Pons (tissue), 1 donor: ENCODE results near the gene OR10G8.
"Not testable (repeated sequence)": the region's sequence is repeated elsewhere in the genome, so short reads cannot be mapped to it uniquely, and the experiment has no call there.

Experiments used
- DNase-seq: peaks from one replicate; pipeline ENCODE4 v3.0.0-alpha.2; 2016; ENCODE audit warnings: low spot score

The OR10G8 gene

GRCh38 chr11:124026498-124026897 is at the start of gene OR10G8:
OR10G8 (plus strand) TSS chr11:124026798; CDS start chr11:124029623, 2,825 bp downstream.
- no peak for DNase-seq

- no peak for DNase-seq
These were observed 48.8 kb upstream of the OR10G8 start, which contains the start of gene OR10S1 for GRCh38 chr11:123977731-123978347. OR10S1 (minus strand) TSS chr11:123977781; CDS start chr11:123977664, 117 bp downstream.

GRCh38 chr11:123979311-123979710 is 47.3 kb upstream of the OR10G8 start:
- no peak for DNase-seq

GRCh38 chr11:123995119-123995518 is 31.5 kb upstream of the OR10G8 start, which contains the start of gene OR10G6:
OR10G6 (minus strand) TSS chr11:123995161; CDS start chr11:123995161, 0 bp downstream.
- DNase-seq = no peak

GRCh38 chr11:124012697-124013096 is 13.9 kb upstream of the OR10G8 start, which contains the start of gene OR10G4:
OR10G4 (plus strand) TSS chr11:124012997; CDS start chr11:124015575, 2,578 bp downstream.
- DNase-seq = no peak

GRCh38 chr11:124015837-124016236 is 10.8 kb upstream of the OR10G8 start:
- DNase-seq = not testable (repeated sequence)

- no peak for DNase-seq
These were observed 10.1 kb downstream of the OR10G8 start for GRCh38 chr11:124036666-124037065.

GRCh38 chr11:124039557-124039956 is 13.0 kb downstream of the OR10G8 start:
- DNase-seq = no peak

GRCh38 chr11:124041254-124041653 is 14.7 kb downstream of the OR10G8 start, which contains the start of gene OR10G7:
OR10G7 (minus strand) TSS chr11:124041325; CDS start chr11:124039001, 2,324 bp downstream.
- peak; percentile 1 for DNase-seq

- no peak for DNase-seq
These were observed 16.8 kb downstream of the OR10G8 start for GRCh38 chr11:124043420-124043819.

GRCh38 chr11:124050748-124051147 is 24.1 kb downstream of the OR10G8 start:
- no peak for DNase-seq

GRCh38 chr11:124052966-124053365 is 26.4 kb downstream of the OR10G8 start:
- no peak for DNase-seq

- no peak for DNase-seq
These were observed 42.1 kb downstream of the OR10G8 start for GRCh38 chr11:124068601-124069110.

- peak; percentile 22 for DNase-seq
These were observed 43.1 kb downstream of the OR10G8 start for GRCh38 chr11:124069429-124070401.

- peak; percentile 86 for DNase-seq
These were observed 44.5 kb downstream of the OR10G8 start for GRCh38 chr11:124070915-124071622.

- no peak for DNase-seq
These were observed 45.0 kb downstream of the OR10G8 start for GRCh38 chr11:124071623-124071948.

- DNase-seq = no peak
These were observed 45.5 kb downstream of the OR10G8 start for GRCh38 chr11:124072147-124072546.

GRCh38 chr11:124074554-124074953 is 48.0 kb downstream of the OR10G8 start:
- DNase-seq = no peak

- DNase-seq = no peak
These were observed 48.9 kb downstream of the OR10G8 start for GRCh38 chr11:124075492-124075840.

GRCh38 chr11:124075841-124076651 is 49.4 kb downstream of the OR10G8 start:
- DNase-seq = no peak

- DNase-seq = no peak
These were observed 50.7 kb downstream of the OR10G8 start for GRCh38 chr11:124077266-124077665.
